ENCODE measurements around the gene PCNA. TPM values are rescaled to one million over a fixed set of nuclear protein-coding genes. Genes with fewer than 3 reads are reported as not detected.

Gene PCNA
- total and polyA plus RNA-seq, 10 of the 15 experiments (the other 5 are each of a cell fraction or from before 2014, with no cell fraction given): 389 to 694 (median 540) TPM

GRCh38 chr20:5148581-5148980 is 28.8 kb upstream of the PCNA start:
- Histone ChIP-seq H3K36me3 (ENCODE audit: control insufficient read depth in 2 of 2, insufficient read depth in 2 of 2, low read length in 1 of 2) (peaks cover 0 to 2% of the 10 kb centered on the region in 2 experiments; a peak in 2 of 4 replicates), H2AFZ (ENCODE audit: control insufficient read depth, low read depth, low read length) (no peak overlapping the region), H3K79me2 (ENCODE audit: control insufficient read depth, insufficient read depth, low read length) (peaks cover 25% of the 10 kb centered on the region), H4K20me1 (ENCODE audit: control insufficient read depth, insufficient read depth) (0 out of 2 replicates have a peak, but pooled peaks cover 4% of the 10 kb centered on the region), H3K27me3 (replicated peaks in 1 of 2; ENCODE audit: control insufficient read depth in 2 of 2, insufficient read depth in 2 of 2, low read length in 1 of 2) (no peaks in the 10 kb centered on the region), H3K4me2 (ENCODE audit: control insufficient read depth, insufficient read depth) (no peak overlapping the region), H3K27ac (ENCODE audit: control insufficient read depth, insufficient read depth) (no peak overlapping the region), H3K4me3 (no peak overlapping the region), H3K9me3 (replicated peaks; ENCODE audit: control insufficient read depth, insufficient read depth, low read length) (no peaks in the 10 kb centered on the region), H3K4me1 (ENCODE audit: control insufficient read depth, insufficient read depth, low read length) (peaks cover 21% of the 10 kb centered on the region), H3K9ac (ENCODE audit: control insufficient read depth, insufficient read depth, low read length) (no peak overlapping the region)
- in situ Hi-C loops (cut with MboI): no loop called here
- TF ChIP-seq CBX3 (IDR thresholded peaks at IDR 0.05; ENCODE audit: borderline replicate concordance, low read depth) (no peak), USF2 (IDR thresholded peaks at IDR 0.05; ENCODE audit: borderline replicate concordance, low read depth, low read length) (no peak), ZNF592 (IDR thresholded peaks at IDR 0.05) (no peak), PAX8 (IDR thresholded peaks at IDR 0.05) (no peak), BHLHE40 (IDR thresholded peaks at IDR 0.05; ENCODE audit: borderline replicate concordance in 1 of 2, low read depth in 2 of 2, low read length in 1 of 2) (no peak), SUPT20H (IDR thresholded peaks at IDR 0.05; ENCODE audit: borderline replicate concordance, control insufficient read depth, low read depth, low read length) (no peak), RELB (IDR thresholded peaks at IDR 0.05; ENCODE audit: low read depth) (no peak)
- intact Hi-C loops (cut with micrococcal nuclease; ENCODE audit: unreplicated experiment): no loop called here
- DNase-seq (ENCODE audit: low read depth, low spot score) (no peak), ATAC-seq (no peak), FAIRE-seq (no peak)
- ChIA-PET CTCF (interaction anchor here (1.1 to 4.2 kb wide), 2 partner anchors 13 to 44 kb away, joined by 4 to 18 read pairs; no protein-coding TSS in a partner anchor), RAD21 (ENCODE audit: unreplicated experiment) (interaction anchor here (0.8 kb wide), 1 partner anchor 33 kb away, joined by 3 read pairs; no protein-coding TSS in a partner anchor), SMC1A (ENCODE audit: uncharacterized antibody, unreplicated experiment) (interaction anchor here (0.6 kb wide), 1 partner anchor 13 kb away, joined by 3 read pairs; no protein-coding TSS in a partner anchor), POLR2A (interaction anchor here (1.0 to 1.2 kb wide), 2 partner anchors 16 to 22 kb away, joined by 3 read pairs; partner anchors contain the start of gene CDS2)
- no TSS peak for BruUV-seq (replicated peaks)
- 99% methylated on average over 6 of the region's 6 CpGs for WGBS (ENCODE audit: insufficient coverage, insufficient replicate concordance, low lambda C conversion rate, missing lambda C conversion rate)
